COR-L47 (cell line): ENCODE measurements around the gene VPS8.

ENCODE experiments used
- DNase-seq: peaks from one replicate; lab custom pipeline; 2025; lab: John Stamatoyannopoulos, UW

Gene VPS8

DNA sequence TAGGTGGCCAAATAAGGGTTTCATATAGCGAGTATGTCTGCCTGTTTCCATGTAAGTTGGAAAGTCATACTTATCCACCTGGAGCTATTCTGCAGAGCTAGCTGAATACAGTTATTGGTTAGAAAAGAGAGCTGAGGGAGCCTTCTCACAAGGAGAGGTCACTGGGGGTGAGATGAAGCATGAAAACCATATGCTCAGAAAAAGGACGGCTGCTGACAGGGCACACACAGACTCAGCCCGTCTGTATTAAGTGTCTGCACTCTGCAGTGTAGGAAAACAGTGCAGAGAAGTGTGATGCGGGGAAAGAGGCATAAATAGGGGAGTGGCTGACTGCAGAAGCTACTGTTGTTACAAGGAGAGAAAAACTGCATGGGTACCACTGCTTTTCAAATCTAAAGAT, 282.7 kb downstream of the VPS8 start:
- DNase-seq, result no peak
